GM18499 (cell line): ENCODE measurements around the gene RFC4.
"Not testable (repeated sequence)": the region's sequence is repeated elsewhere in the genome, so short reads cannot be mapped to it uniquely, and the experiment has no call there.

Experiments used
- ATAC-seq: cut with Tn5 transposase; IDR thresholded peaks from one replicate; pipeline ENCODE4 v1.9.1; 2021; ENCODE audit warnings: moderate number of reproducible peaks; ENCODE audit not compliant: insufficient read depth, unreplicated experiment

RFC4 gene

GRCh38 chr3:186825872-186826409 lies 19.7 kb upstream of the RFC4 start:
- ATAC-seq = no peak

GRCh38 chr3:186825294-186825821 lies 19.1 kb upstream of the RFC4 start:
- ATAC-seq = no peak

- ATAC-seq = no peak
These were observed 18.3 kb upstream of the RFC4 start for GRCh38 chr3:186824430-186825139.

- no peak for ATAC-seq
These were observed 17.1 kb upstream of the RFC4 start for GRCh38 chr3:186823386-186823785.

- not testable (repeated sequence) for ATAC-seq
These were observed 16.1 kb upstream of the RFC4 start for GRCh38 chr3:186822388-186822759.

GRCh38 chr3:186821429-186822387 lies 15.4 kb upstream of the RFC4 start:
- ATAC-seq = no peak

GRCh38 chr3:186818956-186819355 lies 12.7 kb upstream of the RFC4 start:
- no peak for ATAC-seq

- no peak for ATAC-seq
These were observed 12.2 kb upstream of the RFC4 start for GRCh38 chr3:186818516-186818915.

- ATAC-seq = no peak
These were observed 9.2 kb upstream of the RFC4 start for GRCh38 chr3:186815435-186815834.

GRCh38 chr3:186814100-186814499 lies 7.8 kb upstream of the RFC4 start:
- ATAC-seq = no peak

- ATAC-seq = not testable (repeated sequence)
These were observed 5.0 kb upstream of the RFC4 start for GRCh38 chr3:186811313-186811712.

- no peak for ATAC-seq
These were observed 4.2 kb upstream of the RFC4 start for GRCh38 chr3:186810336-186810996.

- ATAC-seq = no peak
These were observed 949 bp upstream of the RFC4 start for GRCh38 chr3:186807231-186807630.

- ATAC-seq = not testable (repeated sequence)
These were observed 2.8 kb downstream of the RFC4 start for GRCh38 chr3:186803447-186803846.

- no peak for ATAC-seq
These were observed 3.6 kb downstream of the RFC4 start for GRCh38 chr3:186802701-186803100.

GRCh38 chr3:186800285-186800684 lies 6.0 kb downstream of the RFC4 start:
- ATAC-seq = no peak

- no peak for ATAC-seq
These were observed 7.9 kb downstream of the RFC4 start for GRCh38 chr3:186798239-186798874.

GRCh38 chr3:186790261-186790981 lies 15.9 kb downstream of the RFC4 start:
- ATAC-seq = no peak

GRCh38 chr3:186789554-186790260 lies 16.6 kb downstream of the RFC4 start:
- no peak for ATAC-seq
